Sigmoid colon (tissue), 3 donors: Measurements from ENCODE around the gene CTSA.

Source experiments
- CTCF ChIP-seq, 4 experiments: fragments of 450-650 bp in 3 of 4; fragments of 200-600 bp in 1 of 4; IDR thresholded peaks; one replicate each; pipeline ENCODE4 v1.5.1; 2016 to 2019; ENCODE audit warnings: antibody characterized with exemption in 4 of 4, mild to moderate bottlenecking in 3 of 4, moderate library complexity in 2 of 4
- POLR2A ChIP-seq, 2 donors: fragments of 450-650 bp; IDR thresholded peaks; one replicate each; pipeline ENCODE4 v1.6.1; 2016; ENCODE audit warnings: antibody characterized with exemption in 2 of 2, mild to moderate bottlenecking in 2 of 2, moderate library complexity in 2 of 2

GRCh38 chr20:45882469-45883099 lies 8.6 kb upstream of the CTSA start:
- TF ChIP-seq CTCF (IDR thresholded peaks at IDR 0.05) (no peak), POLR2A (IDR thresholded peaks at IDR 0.05) (no peak)
